Gastrocnemius medialis (tissue), 4 donors: ENCODE results near the gene CIB2.

ENCODE experiments used
- POLR2A ChIP-seq, 2 donors: fragments of 450-650 bp; IDR thresholded peaks; one replicate each; pipeline ENCODE4 v1.6.1; 2017; ENCODE audit warnings: antibody characterized with exemption in 2 of 2, mild to moderate bottlenecking in 2 of 2, moderate library complexity in 2 of 2
- TF ChIP-seq, protein P1 (sequence below), 5 experiments: fragments of 450-650 bp in 3 of 5; fragments of 200-600 bp in 2 of 5; sonication (generic) in 2 of 5; IDR thresholded peaks in 4 of 5; conservative IDR thresholded peaks in 1 of 5; 1 replicate in 4 of 5; 2 replicates in 1 of 5; pipeline ENCODE4 v1.5.1; 2016 to 2019; ENCODE audit warnings: antibody characterized with exemption in 5 of 5, mild to moderate bottlenecking in 3 of 5, moderate library complexity in 3 of 5

DNA sequence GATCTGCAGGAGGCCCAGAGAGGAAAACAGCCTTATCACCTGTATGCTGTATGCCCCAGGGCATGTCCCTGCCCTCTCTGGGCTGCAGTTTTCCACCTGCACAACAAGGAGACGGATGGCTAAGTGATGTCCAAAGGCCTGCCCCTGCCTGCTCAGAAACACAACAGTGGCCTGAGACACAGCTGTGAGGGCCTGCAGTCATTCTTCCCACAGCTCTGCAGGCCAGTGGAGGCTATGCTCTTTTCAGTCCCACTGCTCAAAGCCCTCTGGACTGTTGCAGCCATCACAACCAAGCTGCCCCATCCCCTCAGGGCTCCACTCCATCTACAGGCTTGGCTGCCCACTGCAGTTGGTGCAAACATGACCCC is 48.5 kb downstream of the CIB2 start:
- no peak for TF ChIP-seq POLR2A (IDR thresholded peaks at IDR 0.05)
- TF ChIP-seq, protein P1, sequence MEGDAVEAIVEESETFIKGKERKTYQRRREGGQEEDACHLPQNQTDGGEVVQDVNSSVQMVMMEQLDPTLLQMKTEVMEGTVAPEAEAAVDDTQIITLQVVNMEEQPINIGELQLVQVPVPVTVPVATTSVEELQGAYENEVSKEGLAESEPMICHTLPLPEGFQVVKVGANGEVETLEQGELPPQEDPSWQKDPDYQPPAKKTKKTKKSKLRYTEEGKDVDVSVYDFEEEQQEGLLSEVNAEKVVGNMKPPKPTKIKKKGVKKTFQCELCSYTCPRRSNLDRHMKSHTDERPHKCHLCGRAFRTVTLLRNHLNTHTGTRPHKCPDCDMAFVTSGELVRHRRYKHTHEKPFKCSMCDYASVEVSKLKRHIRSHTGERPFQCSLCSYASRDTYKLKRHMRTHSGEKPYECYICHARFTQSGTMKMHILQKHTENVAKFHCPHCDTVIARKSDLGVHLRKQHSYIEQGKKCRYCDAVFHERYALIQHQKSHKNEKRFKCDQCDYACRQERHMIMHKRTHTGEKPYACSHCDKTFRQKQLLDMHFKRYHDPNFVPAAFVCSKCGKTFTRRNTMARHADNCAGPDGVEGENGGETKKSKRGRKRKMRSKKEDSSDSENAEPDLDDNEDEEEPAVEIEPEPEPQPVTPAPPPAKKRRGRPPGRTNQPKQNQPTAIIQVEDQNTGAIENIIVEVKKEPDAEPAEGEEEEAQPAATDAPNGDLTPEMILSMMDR (IDR thresholded peaks at IDR 0.05 in 4 of 5, conservative IDR thresholded peaks at IDR 0.05 in 1 of 5) = no peak
